Epithelial cell of proximal tubule (primary cell): ENCODE data around the gene MLLT3. TPM values are rescaled to one million over a fixed set of nuclear protein-coding genes. Genes with fewer than 3 reads are reported as not detected.
A peak's percentile ranks its signal among the peaks of the same experiment; 100 is the strongest.

Experiments used
- DNase-seq: peaks from one replicate; pipeline ENCODE4 v3.0.0-alpha.2; 2011; ENCODE audit warnings: low read depth
- H3K4me3 ChIP-seq: 2 replicates; pipeline ENCODE4 v1.5.1; 2011; ENCODE audit warnings: low read depth, mild to moderate bottlenecking, low read length
- total RNA-seq: library from RNA; depleted of rRNA; stranded (reverse); fragments of >200 nt; gene quantifications from 2 replicates; pipeline ENCODE4 v1.2.3, GENCODE V29; 2015
- TF ChIP-seq, protein P1 (sequence below): conservative IDR thresholded peaks from 2 replicates; pipeline ENCODE4 v1.5.1; 2012; ENCODE audit warnings: low read depth, mild to moderate bottlenecking, low read length

The MLLT3 gene
- total RNA-seq, result 29.3 and 44.3 TPM in 2 replicates

DNA sequence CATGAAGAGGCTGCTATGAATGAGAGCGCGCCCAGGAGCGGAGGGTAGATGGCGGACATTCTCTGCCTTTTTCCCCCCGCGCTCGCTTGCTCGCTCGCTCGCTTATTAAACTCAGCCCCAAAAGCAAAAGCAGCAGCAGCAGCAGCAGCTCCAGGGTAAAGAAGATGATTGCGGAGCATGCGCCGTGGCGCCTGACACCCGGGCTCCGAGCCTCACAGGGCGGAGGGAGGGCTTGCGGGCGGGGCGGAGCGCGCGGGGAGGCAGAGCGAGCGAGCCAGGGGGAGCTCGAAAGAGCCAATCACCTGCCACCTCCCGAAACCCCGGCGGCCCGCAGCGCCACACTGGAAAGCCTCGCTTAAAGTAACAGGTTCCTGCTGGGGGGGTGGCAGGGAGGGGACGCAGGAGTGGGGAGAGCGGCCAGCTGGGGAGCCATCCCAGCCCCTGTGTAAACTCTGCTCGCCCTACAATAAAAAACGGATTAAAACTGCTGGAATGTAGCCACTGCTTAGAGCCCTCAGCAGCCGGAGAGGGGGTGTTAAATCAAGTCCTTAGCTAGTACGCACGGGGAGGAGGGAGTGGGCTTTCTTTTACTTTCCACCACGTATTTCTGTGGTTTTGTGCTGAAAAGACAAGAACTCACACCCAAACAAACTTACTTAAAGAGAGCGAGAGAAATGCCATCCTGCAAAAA lies at the start of gene MLLT3:
TSS of gene MLLT3 (minus strand) at position 170 of the 691 bp plus-strand sequence.
- peak within 1 kb of the TSS; percentile 92 for H3K4me3 ChIP-seq
- TF ChIP-seq, protein P1, sequence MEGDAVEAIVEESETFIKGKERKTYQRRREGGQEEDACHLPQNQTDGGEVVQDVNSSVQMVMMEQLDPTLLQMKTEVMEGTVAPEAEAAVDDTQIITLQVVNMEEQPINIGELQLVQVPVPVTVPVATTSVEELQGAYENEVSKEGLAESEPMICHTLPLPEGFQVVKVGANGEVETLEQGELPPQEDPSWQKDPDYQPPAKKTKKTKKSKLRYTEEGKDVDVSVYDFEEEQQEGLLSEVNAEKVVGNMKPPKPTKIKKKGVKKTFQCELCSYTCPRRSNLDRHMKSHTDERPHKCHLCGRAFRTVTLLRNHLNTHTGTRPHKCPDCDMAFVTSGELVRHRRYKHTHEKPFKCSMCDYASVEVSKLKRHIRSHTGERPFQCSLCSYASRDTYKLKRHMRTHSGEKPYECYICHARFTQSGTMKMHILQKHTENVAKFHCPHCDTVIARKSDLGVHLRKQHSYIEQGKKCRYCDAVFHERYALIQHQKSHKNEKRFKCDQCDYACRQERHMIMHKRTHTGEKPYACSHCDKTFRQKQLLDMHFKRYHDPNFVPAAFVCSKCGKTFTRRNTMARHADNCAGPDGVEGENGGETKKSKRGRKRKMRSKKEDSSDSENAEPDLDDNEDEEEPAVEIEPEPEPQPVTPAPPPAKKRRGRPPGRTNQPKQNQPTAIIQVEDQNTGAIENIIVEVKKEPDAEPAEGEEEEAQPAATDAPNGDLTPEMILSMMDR, result no peak
- no peak for DNase-seq

DNA sequence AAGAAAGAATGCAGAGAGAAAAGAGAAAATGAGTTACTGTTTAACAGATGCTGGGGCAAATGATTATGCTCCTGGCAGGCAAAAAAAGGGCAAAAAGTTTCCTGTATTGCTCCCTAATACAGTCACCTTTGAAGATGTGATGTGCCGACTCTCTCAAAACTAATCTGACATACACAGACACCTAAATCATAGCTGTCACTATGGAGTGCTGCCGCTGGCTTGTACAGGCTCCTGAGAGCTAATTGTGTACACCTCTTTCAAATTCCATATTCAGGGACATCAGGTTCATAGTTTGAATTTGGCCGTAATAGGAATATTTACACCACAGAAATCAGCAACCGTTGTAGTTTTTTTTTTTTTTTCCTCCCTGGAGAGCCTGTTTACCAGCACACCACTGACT lies 49.3 kb upstream of the MLLT3 start:
- DNase-seq, result no peak

DNA sequence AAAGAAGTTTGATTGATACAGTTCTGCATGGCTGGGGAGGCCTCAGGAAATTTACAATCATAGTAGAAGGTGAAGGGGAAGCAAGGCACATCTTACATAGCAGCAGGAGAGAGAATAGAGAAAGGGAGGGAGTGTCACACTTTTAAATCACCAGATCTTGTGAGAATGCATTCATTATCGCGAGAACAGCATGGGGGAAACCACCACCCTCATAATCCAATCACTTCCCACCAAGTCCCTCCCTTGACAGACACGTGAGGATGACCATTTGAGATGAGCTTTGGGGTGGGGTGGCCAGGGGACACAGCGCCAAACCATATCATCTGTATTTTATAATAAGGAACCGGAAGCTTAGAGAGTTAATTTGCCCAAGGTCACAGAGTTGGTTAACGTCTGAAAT lies 48.1 kb upstream of the MLLT3 start:
- no peak overlapping the region for H3K4me3 ChIP-seq
- TF ChIP-seq, protein P1, result no peak
- no peak for DNase-seq

More for the DNA sequence above, 49.3 kb upstream of the MLLT3 start:
- no peak overlapping the region for H3K4me3 ChIP-seq
- TF ChIP-seq, protein P1, result no peak

DNA sequence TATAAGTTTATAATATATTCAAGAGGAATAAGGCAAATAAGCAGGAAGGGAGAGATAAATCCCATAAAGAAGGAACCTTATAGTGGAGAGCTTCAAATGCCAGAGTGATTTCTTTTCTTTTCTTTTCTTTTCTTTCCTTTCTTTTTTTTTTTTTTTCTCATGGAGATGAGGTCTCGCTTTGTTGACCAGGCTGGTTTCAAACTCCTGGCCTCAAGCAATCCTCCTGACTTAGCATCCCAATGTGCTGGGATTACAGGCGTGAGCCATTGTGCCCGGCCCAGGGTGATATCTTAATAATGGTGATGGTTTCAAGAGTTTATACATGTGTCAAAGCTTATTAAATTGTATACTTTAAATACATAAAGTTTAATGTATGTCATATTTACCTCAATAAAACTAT lies 42.2 kb upstream of the MLLT3 start:
- TF ChIP-seq, protein P1, result no peak
- H3K4me3 ChIP-seq, result no peak overlapping the region
- DNase-seq, result no peak

DNA sequence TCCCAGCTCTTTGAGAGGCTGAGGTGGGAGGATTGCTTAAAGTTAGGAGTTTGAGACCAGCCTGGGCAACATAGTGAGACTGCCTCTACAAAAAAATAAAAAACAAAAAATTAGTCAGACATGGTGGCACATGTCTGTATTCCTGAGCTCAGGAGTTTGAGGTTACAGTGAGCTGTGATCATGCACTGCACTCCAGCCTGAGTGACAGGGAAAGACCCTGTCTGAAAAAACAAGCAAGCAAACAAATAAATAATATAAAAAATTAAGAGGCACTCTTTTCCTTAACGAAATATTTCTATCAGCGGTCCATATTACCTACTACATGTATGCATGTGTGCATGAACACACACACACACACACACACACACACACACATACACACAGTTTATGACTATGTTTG lies 40.8 kb upstream of the MLLT3 start:
- TF ChIP-seq, protein P1, result no peak
- DNase-seq, result no peak
- H3K4me3 ChIP-seq, result no peak overlapping the region

DNA sequence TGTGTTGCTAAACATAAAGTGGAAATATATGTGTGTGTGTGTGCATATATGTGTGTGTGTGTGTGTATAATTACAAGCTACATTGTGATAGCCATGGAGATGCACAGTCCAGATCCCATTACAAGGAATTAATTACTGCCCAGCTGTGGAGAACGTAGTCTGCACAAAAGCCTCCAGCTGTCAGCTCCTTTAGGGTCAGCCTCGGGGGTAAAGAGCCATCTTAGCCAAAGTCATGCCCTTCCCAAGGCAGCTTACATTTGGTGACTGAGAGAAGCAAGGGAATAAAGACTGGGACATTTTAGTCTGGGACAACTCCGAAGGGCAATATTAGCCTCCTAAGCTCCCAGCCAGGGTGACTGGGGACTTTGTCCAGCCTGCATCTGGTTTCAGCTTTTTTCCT lies 39.9 kb upstream of the MLLT3 start:
- no peak for DNase-seq
- H3K4me3 ChIP-seq, result no peak overlapping the region
- TF ChIP-seq, protein P1, result no peak

DNA sequence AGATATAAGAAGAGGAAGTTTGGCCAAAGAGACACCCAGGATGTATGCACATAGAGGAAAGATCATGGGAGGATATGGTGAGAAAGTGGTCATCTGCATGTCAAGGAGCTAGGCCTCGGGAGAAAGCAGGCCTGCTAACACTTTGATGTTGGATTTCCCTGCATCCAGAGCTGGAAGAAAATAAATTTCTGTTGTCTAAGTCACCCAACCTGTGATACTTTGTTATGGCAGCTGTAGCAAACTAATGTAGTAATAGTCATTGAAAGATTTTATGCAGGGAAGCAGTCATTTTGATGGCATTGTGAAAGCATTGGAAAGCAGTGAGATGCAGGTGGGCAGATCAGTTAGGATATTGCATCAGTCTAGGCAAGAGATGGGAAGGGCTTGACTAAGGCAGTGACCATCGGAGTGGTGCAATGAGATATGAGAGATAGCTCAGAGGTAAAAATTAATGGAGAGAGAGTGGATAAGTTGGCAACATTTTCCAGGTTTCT lies 37.2 kb upstream of the MLLT3 start:
- TF ChIP-seq, protein P1, result no peak
- no peak for DNase-seq
- H3K4me3 ChIP-seq, result peak overlapping the region; percentile 52
